KMS-11 (cell line): ENCODE results near the gene MTHFSD.

Experiments
- H2AFZ ChIP-seq: fragments of 200-600 bp; sonication (generic); 2 replicates; pipeline ENCODE4 v1.6.1; 2016; ENCODE audit warnings: antibody characterized with exemption, mixed run types, low read depth
- H3K27ac ChIP-seq: fragments of 200-600 bp; sonication (generic); 2 replicates; pipeline ENCODE4 v1.6.1; 2016; ENCODE audit warnings: mild to moderate bottlenecking, mixed run types
- H3K27me3 ChIP-seq: fragments of 200-600 bp; sonication (generic); 2 replicates; pipeline ENCODE4 v1.6.1; 2017; ENCODE audit warnings: mild to moderate bottlenecking, low read depth, mixed run types, moderate library complexity; ENCODE audit not compliant: insufficient read depth
- H3K36me3 ChIP-seq: fragments of 200-600 bp; sonication (generic); 2 replicates; pipeline ENCODE4 v1.6.1; 2017; ENCODE audit warnings: mild to moderate bottlenecking, mixed run types; ENCODE audit not compliant: insufficient read depth
- H3K4me1 ChIP-seq: fragments of 200-600 bp; sonication (generic); 2 replicates; pipeline ENCODE4 v1.6.1; 2016; ENCODE audit warnings: mild to moderate bottlenecking, low read depth, mixed run types; ENCODE audit not compliant: poor library complexity, severe bottlenecking
- H3K4me2 ChIP-seq: fragments of 200-600 bp; sonication (generic); 2 replicates; pipeline ENCODE4 v1.7.0; 2016; ENCODE audit warnings: mild to moderate bottlenecking, mixed run types
- H3K4me3 ChIP-seq: fragments of 200-600 bp; sonication (generic); IDR thresholded peaks from 2 replicates; pipeline ENCODE4 v1.6.1; 2017; ENCODE audit warnings: low read depth, low read length, mixed read lengths; ENCODE audit not compliant: insufficient read depth
- H3K79me2 ChIP-seq: fragments of 200-600 bp; sonication (generic); 2 replicates; pipeline ENCODE4 v1.6.1; 2016; ENCODE audit warnings: low read depth, mixed run types; ENCODE audit not compliant: insufficient read depth
- H3K9ac ChIP-seq: fragments of 200-600 bp; sonication (generic); 2 replicates; pipeline ENCODE4 v1.6.1; 2016; ENCODE audit warnings: mild to moderate bottlenecking, mixed run types
- H4K20me1 ChIP-seq: fragments of 200-600 bp; sonication (generic); 2 replicates; pipeline ENCODE4 v1.6.1; 2016; ENCODE audit warnings: mild to moderate bottlenecking, mixed run types; ENCODE audit not compliant: insufficient read depth
- TF ChIP-seq, protein P1 (sequence below): fragments of 200-600 bp; sonication (generic); conservative IDR thresholded peaks from 2 replicates; pipeline ENCODE4 v1.6.1; 2017; ENCODE audit warnings: low read depth, mild to moderate bottlenecking, antibody characterized with exemption, low read length, moderate library complexity, mixed read lengths

The MTHFSD gene

DNA sequence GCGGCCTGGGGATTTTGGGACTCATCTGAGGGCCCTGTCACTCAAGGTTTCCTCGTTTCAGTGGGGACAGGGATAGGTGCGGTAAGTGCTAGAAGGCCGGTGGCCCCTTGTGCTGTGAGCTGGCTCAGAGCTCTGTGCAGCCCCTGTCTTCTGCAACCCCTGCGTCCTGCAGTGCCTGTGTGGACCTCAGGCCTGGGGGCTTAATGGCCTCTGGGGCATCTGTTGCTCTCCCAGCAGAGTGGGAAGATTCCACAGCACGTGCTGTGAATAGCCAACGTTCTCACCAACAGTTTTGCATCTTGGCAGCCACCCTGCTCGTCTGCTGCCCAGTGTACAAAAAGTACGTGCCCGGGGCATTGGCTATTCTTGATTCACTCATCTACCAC, 16.5 kb upstream of the MTHFSD start:
- Histone ChIP-seq H3K27me3 (peaks cover 14% of the 10 kb centered on the region; the same call in 1 of the 2 replicates), H3K4me1 (no peaks in the 10 kb centered on the region), H3K36me3 (no peaks in the 10 kb centered on the region), H3K4me2 (no peak overlapping the region), H3K9ac (no peak overlapping the region), H3K4me3 (no peak overlapping the region), H2AFZ (no peak overlapping the region), H4K20me1 (no peaks in the 10 kb centered on the region), H3K27ac (no peak overlapping the region), H3K79me2 (no peaks in the 10 kb centered on the region)
- TF ChIP-seq, protein P1, sequence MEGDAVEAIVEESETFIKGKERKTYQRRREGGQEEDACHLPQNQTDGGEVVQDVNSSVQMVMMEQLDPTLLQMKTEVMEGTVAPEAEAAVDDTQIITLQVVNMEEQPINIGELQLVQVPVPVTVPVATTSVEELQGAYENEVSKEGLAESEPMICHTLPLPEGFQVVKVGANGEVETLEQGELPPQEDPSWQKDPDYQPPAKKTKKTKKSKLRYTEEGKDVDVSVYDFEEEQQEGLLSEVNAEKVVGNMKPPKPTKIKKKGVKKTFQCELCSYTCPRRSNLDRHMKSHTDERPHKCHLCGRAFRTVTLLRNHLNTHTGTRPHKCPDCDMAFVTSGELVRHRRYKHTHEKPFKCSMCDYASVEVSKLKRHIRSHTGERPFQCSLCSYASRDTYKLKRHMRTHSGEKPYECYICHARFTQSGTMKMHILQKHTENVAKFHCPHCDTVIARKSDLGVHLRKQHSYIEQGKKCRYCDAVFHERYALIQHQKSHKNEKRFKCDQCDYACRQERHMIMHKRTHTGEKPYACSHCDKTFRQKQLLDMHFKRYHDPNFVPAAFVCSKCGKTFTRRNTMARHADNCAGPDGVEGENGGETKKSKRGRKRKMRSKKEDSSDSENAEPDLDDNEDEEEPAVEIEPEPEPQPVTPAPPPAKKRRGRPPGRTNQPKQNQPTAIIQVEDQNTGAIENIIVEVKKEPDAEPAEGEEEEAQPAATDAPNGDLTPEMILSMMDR = no peak

DNA sequence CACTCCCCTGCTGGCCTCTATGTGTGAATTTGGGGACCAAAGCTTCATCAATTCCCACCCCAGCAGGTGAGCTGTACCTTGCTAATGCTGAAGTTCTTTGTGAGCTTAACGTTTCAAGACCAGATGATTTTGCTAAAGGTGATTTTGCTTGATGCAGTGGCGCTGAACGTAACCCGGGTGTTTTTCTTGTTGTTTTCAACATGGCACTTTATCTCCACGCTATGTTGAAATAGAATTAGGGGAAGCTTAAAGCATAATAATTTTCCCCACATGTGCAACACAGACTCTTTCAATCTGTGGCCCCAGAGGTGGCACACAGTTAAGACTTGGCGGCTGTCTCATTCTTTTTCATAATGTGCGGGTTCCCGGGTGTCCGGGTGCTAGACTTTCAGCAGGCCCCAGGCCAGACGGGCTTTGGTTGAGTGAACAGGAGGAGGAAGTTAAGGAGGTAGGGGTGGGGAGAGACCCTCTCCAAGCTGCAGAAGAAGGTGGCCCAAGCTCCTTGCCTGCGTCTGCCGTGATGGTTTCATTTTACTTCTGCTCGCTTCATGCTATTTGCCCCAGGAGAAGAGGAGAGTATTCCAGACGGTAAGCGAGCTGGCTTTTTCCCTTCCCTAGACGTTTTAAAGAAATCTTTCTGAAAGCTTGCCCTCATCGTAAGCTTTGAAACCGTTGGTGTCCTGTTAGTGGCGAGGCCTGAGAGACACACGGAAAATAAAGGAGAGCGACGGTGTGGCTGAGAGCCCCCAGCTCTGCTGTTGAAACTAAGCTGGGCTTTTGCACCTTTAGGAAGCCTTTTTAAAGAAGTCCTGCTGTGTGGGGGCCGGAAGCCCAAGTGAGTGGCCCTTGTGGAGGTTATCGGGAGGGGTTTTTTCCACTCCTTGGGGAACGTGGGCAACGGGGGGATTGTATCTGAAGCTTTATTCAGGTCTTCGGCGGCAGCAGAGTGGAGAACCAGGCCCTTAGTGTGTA, 15.8 kb upstream of the MTHFSD start:
- Histone ChIP-seq H3K9ac (no peak overlapping the region), H3K4me2 (no peak overlapping the region), H2AFZ (no peak overlapping the region)

DNA sequence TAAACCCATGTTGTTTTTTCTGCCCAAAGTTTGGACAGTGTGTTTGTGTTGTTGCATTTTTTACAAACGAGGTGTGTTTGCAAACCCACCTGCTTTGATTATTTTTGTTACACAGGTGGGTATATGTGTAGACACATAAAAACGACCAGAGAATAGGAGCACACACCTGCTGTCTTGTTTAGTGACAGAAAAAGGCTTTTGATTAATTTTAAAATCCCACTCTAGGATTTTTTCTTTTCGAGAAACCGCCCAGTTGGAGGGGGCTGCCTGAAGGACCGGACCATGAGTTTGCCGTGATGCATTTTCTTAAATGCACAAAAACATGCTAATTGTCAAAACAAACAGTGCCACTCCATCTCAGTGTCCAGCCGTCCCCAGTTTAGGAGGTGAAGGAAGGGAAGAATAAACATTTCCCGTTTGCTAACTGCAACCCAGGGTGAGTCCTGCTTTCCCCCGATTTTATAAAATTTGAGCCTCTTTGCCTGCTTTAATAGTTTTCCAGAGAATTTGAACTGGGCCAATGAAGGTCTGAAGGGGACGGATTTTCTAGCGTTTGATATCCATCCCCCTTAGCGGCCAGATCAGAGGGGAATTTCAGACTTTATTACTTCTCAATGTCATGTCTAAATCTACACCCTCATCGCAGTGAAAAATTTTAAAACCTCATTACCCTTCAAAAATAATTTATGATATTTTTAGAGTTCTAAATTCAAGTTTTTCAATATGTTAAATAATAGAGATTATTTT, 14.8 kb upstream of the MTHFSD start:
- H3K4me3 ChIP-seq = no peak overlapping the region
- no peaks in the 10 kb centered on the region for H3K79me2 ChIP-seq
- no peaks in the 10 kb centered on the region for H4K20me1 ChIP-seq
- no peak overlapping the region for H3K4me2 ChIP-seq
- TF ChIP-seq, protein P1 = no peak
- no peaks in the 10 kb centered on the region for H3K4me1 ChIP-seq
- H3K27ac ChIP-seq = no peak overlapping the region
- H2AFZ ChIP-seq = no peak overlapping the region
- no peaks in the 10 kb centered on the region for H3K36me3 ChIP-seq
- H3K9ac ChIP-seq = no peak overlapping the region
- peaks cover 19% of the 10 kb centered on the region; the same call in 1 of the 2 replicates for H3K27me3 ChIP-seq

More for the DNA sequence above, 15.8 kb upstream of the MTHFSD start:
- H4K20me1 ChIP-seq = no peaks in the 10 kb centered on the region
- no peaks in the 10 kb centered on the region for H3K36me3 ChIP-seq
- peaks cover 14% of the 10 kb centered on the region; the same call in 1 of the 2 replicates for H3K27me3 ChIP-seq
- H3K27ac ChIP-seq = no peak overlapping the region
- H3K79me2 ChIP-seq = no peaks in the 10 kb centered on the region
- no peak overlapping the region for H3K4me3 ChIP-seq
- H3K4me1 ChIP-seq = no peaks in the 10 kb centered on the region
- TF ChIP-seq, protein P1 = no peak

DNA sequence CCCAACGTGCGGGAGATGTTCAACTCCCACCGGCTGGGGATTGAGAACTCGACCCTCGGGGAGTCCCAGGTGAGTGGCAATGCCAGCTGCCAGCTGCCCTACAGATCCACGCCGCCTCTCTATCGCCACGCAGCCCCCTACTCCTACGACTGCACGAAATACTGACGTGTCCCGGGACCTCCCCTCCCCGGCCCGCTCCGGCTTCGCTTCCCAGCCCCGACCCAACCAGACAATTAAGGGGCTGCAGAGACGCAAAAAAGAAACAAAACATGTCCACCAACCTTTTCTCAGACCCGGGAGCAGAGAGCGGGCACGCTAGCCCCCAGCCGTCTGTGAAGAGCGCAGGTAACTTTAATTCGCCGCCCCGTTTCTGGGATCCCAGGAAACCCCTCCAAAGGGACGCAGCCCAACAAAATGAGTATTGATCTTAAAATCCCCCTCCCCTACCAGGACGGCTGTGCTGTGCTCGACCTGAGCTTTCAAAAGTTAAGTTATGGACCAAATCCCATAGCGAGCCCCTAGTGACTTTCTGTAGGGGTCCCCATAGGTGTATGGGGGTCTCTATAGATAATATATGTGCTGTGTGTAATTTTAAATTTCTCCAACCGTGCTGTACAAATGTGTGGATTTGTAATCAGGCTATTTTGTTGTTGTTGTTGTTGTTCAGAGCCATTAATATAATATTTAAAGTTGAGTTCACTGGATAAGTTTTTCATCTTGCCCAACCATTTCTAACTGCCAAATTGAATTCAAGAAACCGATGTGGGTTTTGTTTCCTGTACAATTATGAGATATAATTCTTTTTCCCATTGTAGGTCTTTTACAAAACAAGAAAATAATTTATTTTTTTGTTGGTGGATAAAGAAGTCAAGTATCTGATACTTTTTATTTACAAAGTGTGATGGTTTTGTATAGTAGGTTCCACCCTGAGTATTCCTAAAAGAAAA, 13.9 kb upstream of the MTHFSD start:
- no peak overlapping the region for H3K27ac ChIP-seq
- H2AFZ ChIP-seq = no peak overlapping the region
- TF ChIP-seq, protein P1 = no peak
- H3K27me3 ChIP-seq = peaks cover 28% of the 10 kb centered on the region; the same call in 1 of the 2 replicates
- peaks cover 4% of the 10 kb centered on the region for H3K4me1 ChIP-seq
- H3K4me2 ChIP-seq = no peak overlapping the region
- no peaks in the 10 kb centered on the region for H4K20me1 ChIP-seq
- H3K79me2 ChIP-seq = no peaks in the 10 kb centered on the region
- no peak overlapping the region for H3K9ac ChIP-seq
- H3K4me3 ChIP-seq = no peak overlapping the region
- H3K36me3 ChIP-seq = no peaks in the 10 kb centered on the region
